ENCODE results near the gene KSR2.

DNA sequence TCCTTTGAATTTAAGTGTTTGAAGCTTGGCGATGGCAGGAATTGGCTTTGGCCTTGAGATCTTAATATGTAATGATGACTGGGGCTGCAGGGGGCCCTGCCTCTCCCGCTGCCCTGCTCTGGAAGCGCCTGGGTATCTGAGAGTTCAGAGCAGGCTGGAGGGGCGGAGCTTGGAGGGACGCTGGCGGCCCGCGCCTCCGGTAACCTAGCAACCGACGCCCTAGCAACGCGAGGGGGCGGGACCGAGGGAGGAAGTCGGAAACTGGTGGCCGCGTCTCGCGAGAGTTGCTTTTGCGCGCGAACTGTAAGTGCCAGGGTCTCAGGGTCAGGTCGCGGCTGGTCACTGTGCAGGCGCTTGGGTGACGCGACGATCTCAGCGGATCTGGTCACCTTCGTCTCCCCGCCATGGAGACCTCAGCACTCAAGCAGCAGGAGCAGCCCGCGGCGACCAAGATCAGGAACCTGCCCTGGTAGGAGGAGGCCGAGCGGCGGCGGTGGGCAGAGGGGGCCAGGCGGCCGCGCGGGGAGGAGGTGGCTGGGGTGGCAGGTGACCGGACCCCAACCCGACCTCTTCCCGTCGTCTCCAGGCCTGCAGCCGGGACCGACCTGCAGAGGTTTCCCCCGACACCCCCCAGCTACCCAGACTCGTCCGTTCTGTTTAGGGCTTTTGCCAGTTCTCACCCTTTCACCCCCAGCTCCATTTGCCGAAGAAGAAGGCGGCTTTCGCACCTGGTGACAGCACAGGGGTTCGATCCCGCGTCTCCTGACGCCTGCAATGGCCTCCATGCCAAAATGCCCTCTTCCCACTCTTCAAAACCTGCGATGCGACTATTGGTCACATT is 47.9 kb upstream of the KSR2 start, which contains the start of gene RFC5:
- TF ChIP-seq SRY (CRISPR knock-in tag; IDR thresholded peaks at IDR 0.05) (no peak), NBN (conservative IDR thresholded peaks at IDR 0.05) (no peak), ZBTB7A (CRISPR knock-in tag; IDR thresholded peaks at IDR 0.05) (0 out of 2 replicates have a peak, but pooled peaks have one; percentile 50), ELF4 (CRISPR knock-in tag; IDR thresholded peaks at IDR 0.05; ENCODE audit: borderline replicate concordance) (no peak), CTCF (CRISPR knock-in tag; IDR thresholded peaks at IDR 0.05) (0 out of 2 replicates have a peak, but pooled peaks have one; percentile 9), TEF (CRISPR knock-in tag; IDR thresholded peaks at IDR 0.05) (no peak), MYNN (CRISPR knock-in tag; IDR thresholded peaks at IDR 0.05; ENCODE audit: low read depth) (0 out of 2 replicates have a peak, but pooled peaks have one; percentile 48), FOSL2 (CRISPR knock-in tag; IDR thresholded peaks at IDR 0.05) (peak; percentile 32; the same call in 1 of the 2 replicates)
- TF ChIP-seq, protein P1, sequence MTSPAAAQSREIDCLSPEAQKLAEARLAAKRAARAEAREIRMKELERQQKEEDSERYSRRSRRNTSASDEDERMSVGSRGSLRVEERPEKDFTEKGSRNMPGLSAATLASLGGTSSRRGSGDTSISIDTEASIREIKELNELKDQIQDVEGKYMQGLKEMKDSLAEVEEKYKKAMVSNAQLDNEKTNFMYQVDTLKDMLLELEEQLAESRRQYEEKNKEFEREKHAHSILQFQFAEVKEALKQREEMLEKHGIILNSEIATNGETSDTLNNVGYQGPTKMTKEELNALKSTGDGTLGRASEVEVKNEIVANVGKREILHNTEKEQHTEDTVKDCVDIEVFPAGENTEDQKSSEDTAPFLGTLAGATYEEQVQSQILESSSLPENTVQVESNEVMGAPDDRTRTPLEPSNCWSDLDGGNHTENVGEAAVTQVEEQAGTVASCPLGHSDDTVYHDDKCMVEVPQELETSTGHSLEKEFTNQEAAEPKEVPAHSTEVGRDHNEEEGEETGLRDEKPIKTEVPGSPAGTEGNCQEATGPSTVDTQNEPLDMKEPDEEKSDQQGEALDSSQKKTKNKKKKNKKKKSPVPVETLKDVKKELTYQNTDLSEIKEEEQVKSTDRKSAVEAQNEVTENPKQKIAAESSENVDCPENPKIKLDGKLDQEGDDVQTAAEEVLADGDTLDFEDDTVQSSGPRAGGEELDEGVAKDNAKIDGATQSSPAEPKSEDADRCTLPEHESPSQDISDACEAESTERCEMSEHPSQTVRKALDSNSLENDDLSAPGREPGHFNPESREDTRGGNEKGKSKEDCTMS (CRISPR knock-in tag; conservative IDR thresholded peaks at IDR 0.05) = no peak
- TF ChIP-seq, protein P2, sequence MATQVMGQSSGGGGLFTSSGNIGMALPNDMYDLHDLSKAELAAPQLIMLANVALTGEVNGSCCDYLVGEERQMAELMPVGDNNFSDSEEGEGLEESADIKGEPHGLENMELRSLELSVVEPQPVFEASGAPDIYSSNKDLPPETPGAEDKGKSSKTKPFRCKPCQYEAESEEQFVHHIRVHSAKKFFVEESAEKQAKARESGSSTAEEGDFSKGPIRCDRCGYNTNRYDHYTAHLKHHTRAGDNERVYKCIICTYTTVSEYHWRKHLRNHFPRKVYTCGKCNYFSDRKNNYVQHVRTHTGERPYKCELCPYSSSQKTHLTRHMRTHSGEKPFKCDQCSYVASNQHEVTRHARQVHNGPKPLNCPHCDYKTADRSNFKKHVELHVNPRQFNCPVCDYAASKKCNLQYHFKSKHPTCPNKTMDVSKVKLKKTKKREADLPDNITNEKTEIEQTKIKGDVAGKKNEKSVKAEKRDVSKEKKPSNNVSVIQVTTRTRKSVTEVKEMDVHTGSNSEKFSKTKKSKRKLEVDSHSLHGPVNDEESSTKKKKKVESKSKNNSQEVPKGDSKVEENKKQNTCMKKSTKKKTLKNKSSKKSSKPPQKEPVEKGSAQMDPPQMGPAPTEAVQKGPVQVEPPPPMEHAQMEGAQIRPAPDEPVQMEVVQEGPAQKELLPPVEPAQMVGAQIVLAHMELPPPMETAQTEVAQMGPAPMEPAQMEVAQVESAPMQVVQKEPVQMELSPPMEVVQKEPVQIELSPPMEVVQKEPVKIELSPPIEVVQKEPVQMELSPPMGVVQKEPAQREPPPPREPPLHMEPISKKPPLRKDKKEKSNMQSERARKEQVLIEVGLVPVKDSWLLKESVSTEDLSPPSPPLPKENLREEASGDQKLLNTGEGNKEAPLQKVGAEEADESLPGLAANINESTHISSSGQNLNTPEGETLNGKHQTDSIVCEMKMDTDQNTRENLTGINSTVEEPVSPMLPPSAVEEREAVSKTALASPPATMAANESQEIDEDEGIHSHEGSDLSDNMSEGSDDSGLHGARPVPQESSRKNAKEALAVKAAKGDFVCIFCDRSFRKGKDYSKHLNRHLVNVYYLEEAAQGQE (IDR thresholded peaks at IDR 0.05; ENCODE audit: borderline replicate concordance in 1 of 2, low read depth in 1 of 2, low read length in 2 of 2) = 0 out of 4 replicates have a peak, but pooled peaks of 1 of the 2 experiments have one; percentile 11

Data from HepG2 (cell line).